Loucy (cell line): ENCODE data around the gene TEX35.
"Not testable (repeated sequence)": the region's sequence is repeated elsewhere in the genome, so short reads cannot be mapped to it uniquely, and the experiment has no call there.

ENCODE experiments used
- H2AFZ ChIP-seq: fragments of 200-600 bp; sonication (generic); 2 replicates; pipeline ENCODE4 v1.6.0; 2016; ENCODE audit warnings: antibody characterized with exemption, mild to moderate bottlenecking, low read length, moderate library complexity
- H3F3A ChIP-seq: fragments of 200-600 bp; 2 replicates; pipeline ENCODE4 v1.6.0; 2016; ENCODE audit warnings: antibody characterized with exemption, low read depth, mild to moderate bottlenecking
- H3K27me3 ChIP-seq: fragments of 200-600 bp; sonication (generic); 2 replicates; pipeline ENCODE4 v1.6.1; 2014; ENCODE audit warnings: low read length, mild to moderate bottlenecking; ENCODE audit not compliant: insufficient read depth, poor library complexity, severe bottlenecking
- H3K36me3 ChIP-seq: fragments of 200-600 bp; sonication (generic); 2 replicates; pipeline ENCODE4 v1.6.1; 2016; ENCODE audit warnings: low read length; ENCODE audit not compliant: insufficient read depth
- H3K4me1 ChIP-seq: fragments of 200-600 bp; sonication (generic); 2 replicates; pipeline ENCODE4 v1.5.1; 2014; ENCODE audit warnings: low read length, mild to moderate bottlenecking; ENCODE audit not compliant: insufficient read depth, poor library complexity, severe bottlenecking
- H3K4me2 ChIP-seq: fragments of 200-600 bp; sonication (generic); 2 replicates; pipeline ENCODE4 v1.6.0; 2014; ENCODE audit warnings: antibody characterized with exemption, low read length, low read depth, mild to moderate bottlenecking; ENCODE audit not compliant: poor library complexity, severe bottlenecking
- H3K4me3 ChIP-seq: fragments of 200-600 bp; sonication (generic); 2 replicates; pipeline ENCODE4 v1.5.1; 2014; ENCODE audit warnings: low read length, mild to moderate bottlenecking, mixed read lengths; ENCODE audit not compliant: poor library complexity, severe bottlenecking
- H3K79me2 ChIP-seq: fragments of 200-600 bp; sonication (generic); 2 replicates; pipeline ENCODE4 v1.6.1; 2014; ENCODE audit warnings: low read length; ENCODE audit not compliant: insufficient read depth
- H3K9ac ChIP-seq: fragments of 200-600 bp; sonication (generic); 2 replicates; pipeline ENCODE4 v1.6.0; 2014; ENCODE audit warnings: mild to moderate bottlenecking, low read depth, low read length, moderate library complexity; ENCODE audit not compliant: poor library complexity, severe bottlenecking
- H3K9me2 ChIP-seq: fragments of 200-600 bp; sonication (generic); replicated peaks from 2 replicates; pipeline ENCODE4 v1.6.1; 2016; ENCODE audit warnings: low read depth, low read length, mixed read lengths
- H3K9me3 ChIP-seq: fragments of 200-600 bp; sonication (generic); 2 replicates; pipeline ENCODE4 v1.6.1; 2014; ENCODE audit warnings: mild to moderate bottlenecking, antibody characterized with exemption, low read length, low read depth; ENCODE audit not compliant: insufficient read depth
- H4K20me1 ChIP-seq: fragments of 200-600 bp; sonication (generic); 2 replicates; pipeline ENCODE4 v1.6.0; 2014; ENCODE audit warnings: antibody characterized with exemption, low read length, mild to moderate bottlenecking; ENCODE audit not compliant: insufficient read depth, poor library complexity, severe bottlenecking
- CTCF ChIP-seq: fragments of 200-600 bp; sonication (generic); conservative IDR thresholded peaks from 2 replicates; pipeline ENCODE4 v1.5.1; 2014; ENCODE audit warnings: mild to moderate bottlenecking, antibody characterized with exemption, low read length
- EZH2phosphoT487 ChIP-seq: fragments of 200-600 bp; IDR thresholded peaks from 2 replicates; pipeline ENCODE4 v1.6.1; 2018; ENCODE audit warnings: antibody characterized with exemption, mild to moderate bottlenecking, moderate library complexity, borderline replicate concordance

TEX35 gene

GRCh38 chr1:178551307-178551706 is 38.4 kb downstream of the TEX35 start:
- H3K9me2 ChIP-seq, result no peaks in the 10 kb centered on the region
- no peak overlapping the region for H3K9ac ChIP-seq
- H2AFZ ChIP-seq, result no peak overlapping the region
- no peaks in the 10 kb centered on the region for H3K79me2 ChIP-seq
- H4K20me1 ChIP-seq, result no peaks in the 10 kb centered on the region
- H3K4me2 ChIP-seq, result no peak overlapping the region
- no peak overlapping the region for H3K4me3 ChIP-seq
- no peaks in the 10 kb centered on the region for H3F3A ChIP-seq
- TF ChIP-seq EZH2phosphoT487, result no peak
- no peak for TF ChIP-seq CTCF
- no peaks in the 10 kb centered on the region for H3K27me3 ChIP-seq
- H3K4me1 ChIP-seq, result no peaks in the 10 kb centered on the region
- no peaks in the 10 kb centered on the region for H3K9me3 ChIP-seq
- H3K36me3 ChIP-seq, result no peaks in the 10 kb centered on the region

GRCh38 chr1:178551940-178552339 is 39.0 kb downstream of the TEX35 start:
- Histone ChIP-seq H3K36me3 (no peaks in the 10 kb centered on the region), H3K79me2 (no peaks in the 10 kb centered on the region), H3K9me3 (no peaks in the 10 kb centered on the region), H2AFZ (no peak overlapping the region), H3K9me2 (no peaks in the 10 kb centered on the region), H3K9ac (no peak overlapping the region), H3F3A (no peaks in the 10 kb centered on the region), H3K4me1 (no peaks in the 10 kb centered on the region), H3K4me3 (no peak overlapping the region), H4K20me1 (no peaks in the 10 kb centered on the region), H3K4me2 (no peak overlapping the region), H3K27me3 (no peaks in the 10 kb centered on the region)
- TF ChIP-seq CTCF, result no peak
- TF ChIP-seq EZH2phosphoT487, result no peak

GRCh38 chr1:178552856-178553255 is 39.9 kb downstream of the TEX35 start:
- Histone ChIP-seq H3K36me3 (no peaks in the 10 kb centered on the region), H3K9ac (no peak overlapping the region), H4K20me1 (no peaks in the 10 kb centered on the region), H3K4me1 (no peaks in the 10 kb centered on the region), H3K9me3 (no peaks in the 10 kb centered on the region), H3K4me3 (no peak overlapping the region), H3K27me3 (no peaks in the 10 kb centered on the region), H3K9me2 (no peaks in the 10 kb centered on the region), H3K4me2 (no peak overlapping the region), H3F3A (no peaks in the 10 kb centered on the region), H3K79me2 (no peaks in the 10 kb centered on the region), H2AFZ (no peak overlapping the region)
- TF ChIP-seq CTCF (no peak), EZH2phosphoT487 (no peak)

- not testable (repeated sequence) for H4K20me1 ChIP-seq, H3K4me3 ChIP-seq, H3K36me3 ChIP-seq, H3K9me3 ChIP-seq, H3K4me2 ChIP-seq, H2AFZ ChIP-seq, H3K9me2 ChIP-seq, H3K27me3 ChIP-seq, H3K9ac ChIP-seq, H3F3A ChIP-seq, H3K4me1 ChIP-seq, H3K79me2 ChIP-seq
Observed at GRCh38 chr1:178554351-178554750, 41.4 kb downstream of the TEX35 start.

DNA sequence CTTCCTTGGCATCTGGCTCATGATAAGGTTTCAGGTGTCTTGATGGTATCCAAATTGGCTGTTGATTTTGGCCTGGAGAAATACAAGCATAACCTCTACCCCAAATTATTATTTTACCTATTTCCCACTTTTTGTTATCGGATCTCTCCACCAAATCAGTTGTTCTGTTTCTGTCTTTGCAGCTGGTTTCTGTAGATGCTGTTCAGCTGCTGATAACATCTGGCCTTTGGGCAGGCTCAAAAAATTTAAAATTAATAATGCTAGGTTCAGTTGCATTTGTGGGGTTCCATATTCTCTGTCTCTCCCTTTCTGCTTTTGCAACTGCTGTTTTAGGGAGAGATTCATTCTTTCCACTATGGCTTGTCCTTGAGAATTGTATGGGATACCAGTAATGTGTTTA is 42.7 kb downstream of the TEX35 start:
- H2AFZ ChIP-seq, H3K4me1 ChIP-seq, H3F3A ChIP-seq, H3K9ac ChIP-seq, H3K27me3 ChIP-seq, H4K20me1 ChIP-seq, H3K9me2 ChIP-seq, H3K9me3 ChIP-seq, H3K4me2 ChIP-seq, H3K4me3 ChIP-seq, H3K79me2 ChIP-seq, H3K36me3 ChIP-seq: not testable (repeated sequence)

DNA sequence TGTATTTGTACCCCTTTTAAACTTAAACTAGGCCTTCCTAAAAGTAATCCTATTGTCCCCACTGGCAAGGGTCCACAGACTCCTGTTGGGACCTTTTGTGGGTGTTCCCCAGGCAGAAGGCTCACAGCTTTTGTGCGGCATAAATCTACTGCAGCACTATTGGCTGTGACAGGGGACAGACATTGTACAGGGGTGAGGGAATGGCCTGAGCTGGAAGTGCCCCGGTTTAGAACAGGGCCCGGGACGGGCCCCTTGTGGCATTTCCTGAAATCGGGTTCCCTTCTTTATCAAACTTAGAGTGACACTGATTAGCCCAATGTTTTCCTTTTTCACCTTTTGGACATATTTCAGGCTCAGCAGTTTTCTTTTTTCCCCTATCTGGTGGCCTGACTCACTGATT is 45.9 kb downstream of the TEX35 start:
- H2AFZ ChIP-seq, H3K27me3 ChIP-seq: not testable (repeated sequence)

More for the DNA sequence above, 45.9 kb downstream of the TEX35 start:
- H3K9me2 ChIP-seq, H3K4me1 ChIP-seq, H3K9me3 ChIP-seq, H4K20me1 ChIP-seq, H3F3A ChIP-seq, H3K79me2 ChIP-seq, H3K36me3 ChIP-seq, H3K9ac ChIP-seq, H3K4me3 ChIP-seq, H3K4me2 ChIP-seq: not testable (repeated sequence)
